Activated CD4-positive, CD25-positive, alpha-beta regulatory T cell (primary cell): ENCODE measurements around the gene CSGALNACT2.

ENCODE experiments used
- DNase-seq, 4 experiments: peaks; one replicate each; lab custom pipeline; 2025; lab: John Stamatoyannopoulos, UW

Gene CSGALNACT2

DNA sequence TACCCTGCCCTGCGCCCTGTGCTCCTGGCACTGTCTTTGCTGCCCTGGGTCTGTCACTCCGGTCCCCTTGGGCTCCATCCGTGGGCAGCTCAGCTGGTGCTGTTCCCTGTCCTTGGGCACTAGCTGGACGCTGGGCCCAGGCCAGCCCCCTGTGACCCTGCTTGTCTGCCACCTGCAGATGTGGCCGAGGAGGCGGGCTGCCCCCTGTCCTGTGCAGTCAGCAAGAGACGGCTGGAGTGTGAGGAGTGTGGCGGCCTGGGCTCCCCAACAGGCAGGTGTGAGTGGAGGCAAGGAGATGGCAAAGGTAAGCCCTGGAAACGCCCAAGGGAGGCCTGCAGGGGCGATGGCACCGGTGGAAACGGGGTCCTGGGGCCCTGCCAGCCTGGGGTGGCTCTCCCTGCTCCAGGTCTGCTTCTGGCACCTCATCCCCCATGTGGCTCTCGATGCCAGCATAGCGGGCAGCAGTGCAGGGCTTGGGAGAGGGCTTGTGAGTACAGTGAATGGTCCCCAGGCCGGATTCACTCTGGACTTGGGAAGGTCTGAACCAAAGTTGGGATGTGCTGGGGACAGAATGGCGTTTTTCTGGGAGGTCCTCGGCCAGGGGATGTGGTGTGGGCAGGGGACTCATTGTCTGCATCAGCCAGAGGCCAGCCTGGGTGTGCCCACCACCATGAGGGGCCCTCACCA lies 26.2 kb upstream of the CSGALNACT2 start:
- no peak for DNase-seq

DNA sequence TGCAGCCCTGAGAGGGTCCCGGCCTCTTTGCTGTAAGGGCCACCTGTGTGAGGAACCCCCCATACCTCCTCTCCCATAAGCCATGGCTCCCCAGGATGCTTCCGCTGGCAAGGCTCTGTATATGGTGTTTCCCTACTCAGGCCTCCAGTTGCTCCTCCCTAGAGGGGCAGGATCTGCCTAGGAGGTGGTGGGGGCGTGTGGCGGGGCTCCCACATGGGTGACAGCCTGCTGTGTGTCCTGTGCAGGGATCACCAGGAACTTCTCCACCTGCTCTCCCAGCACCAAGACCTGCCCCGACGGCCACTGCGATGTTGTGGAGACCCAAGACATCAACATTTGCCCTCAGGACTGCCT lies 25.7 kb upstream of the CSGALNACT2 start:
- no peak for DNase-seq

DNA sequence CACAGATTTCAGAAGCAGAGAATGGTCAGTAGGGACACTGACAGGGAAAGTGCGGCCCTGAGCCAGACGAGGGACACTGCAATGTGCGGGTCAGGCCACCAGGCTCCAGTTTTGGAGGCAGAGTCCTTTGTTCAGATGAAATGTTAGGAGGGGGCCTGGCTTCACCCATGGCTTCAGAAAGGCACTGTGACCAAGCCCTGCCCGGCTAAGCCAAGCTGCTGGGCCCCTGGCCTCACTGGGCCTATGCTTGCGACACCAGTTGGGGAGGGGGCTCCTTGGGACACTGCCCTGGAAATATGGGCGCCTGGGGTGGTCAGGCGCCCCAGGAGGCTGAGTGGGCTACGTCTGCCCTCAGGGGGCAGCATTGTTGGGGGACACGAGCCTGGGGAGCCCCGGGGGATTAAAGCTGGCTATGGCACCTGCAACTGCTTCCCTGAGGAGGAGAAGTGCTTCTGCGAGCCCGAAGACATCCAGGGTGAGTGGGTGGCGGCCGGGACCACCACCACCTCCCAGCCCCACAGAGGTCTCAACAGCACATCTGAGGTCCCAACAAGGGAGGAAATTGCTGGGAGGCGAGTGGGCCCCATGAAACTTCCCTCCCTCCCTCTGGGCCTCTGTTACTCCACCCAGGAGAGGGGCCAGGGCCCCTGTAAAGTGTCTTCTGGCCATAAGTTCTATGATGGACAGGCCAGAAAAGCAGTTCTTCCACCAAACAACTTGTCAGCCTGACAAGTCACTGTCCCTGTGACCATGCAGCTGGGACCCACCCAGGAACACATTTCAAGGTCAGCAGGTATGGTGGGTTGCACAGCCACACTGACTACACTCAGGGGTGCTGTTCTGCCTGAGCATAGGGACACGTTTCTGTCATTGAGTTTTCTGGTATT lies 24.8 kb upstream of the CSGALNACT2 start:
- DNase-seq, result no peak

- DNase-seq, result no peak
Observed at GRCh38 chr10:43114088-43114742, 24.0 kb upstream of the CSGALNACT2 start.

GRCh38 chr10:43114743-43115611 lies 23.3 kb upstream of the CSGALNACT2 start:
- no peak for DNase-seq

DNA sequence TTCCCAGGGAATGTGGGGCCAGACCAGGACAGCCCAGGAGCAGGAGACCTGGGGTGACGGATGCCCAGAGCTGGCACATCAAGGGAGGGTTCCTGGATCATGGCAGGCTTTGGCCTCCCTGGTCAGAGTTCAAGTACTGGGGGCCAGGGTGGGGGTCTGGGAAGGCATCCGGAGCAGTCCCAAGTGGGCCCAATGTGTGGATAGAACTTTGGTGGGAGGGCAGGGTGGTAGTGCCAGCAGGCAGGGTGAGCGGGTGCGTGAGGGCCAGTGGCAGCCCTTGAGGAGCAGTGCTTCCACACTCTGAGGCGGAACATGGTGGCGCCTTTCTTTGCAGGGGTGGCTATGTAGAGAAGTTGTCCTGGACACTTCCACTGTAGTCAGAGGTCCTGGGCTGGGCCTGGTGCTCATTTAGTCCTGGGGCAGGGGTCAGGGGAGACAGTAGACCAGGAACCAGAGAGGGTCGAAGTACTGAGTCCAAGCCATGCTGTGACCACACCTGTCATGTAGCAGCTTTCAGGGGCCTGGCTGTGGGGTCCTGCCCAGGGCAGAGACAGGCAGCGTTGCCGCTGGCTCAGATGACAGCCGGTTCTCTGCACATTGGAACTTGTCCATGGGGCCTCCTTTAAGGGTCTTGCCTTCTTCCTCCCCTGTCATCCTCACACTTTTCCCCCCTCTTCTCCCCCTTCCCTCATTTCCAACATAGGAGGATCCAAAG lies 22.2 kb upstream of the CSGALNACT2 start:
- no peak for DNase-seq

DNA sequence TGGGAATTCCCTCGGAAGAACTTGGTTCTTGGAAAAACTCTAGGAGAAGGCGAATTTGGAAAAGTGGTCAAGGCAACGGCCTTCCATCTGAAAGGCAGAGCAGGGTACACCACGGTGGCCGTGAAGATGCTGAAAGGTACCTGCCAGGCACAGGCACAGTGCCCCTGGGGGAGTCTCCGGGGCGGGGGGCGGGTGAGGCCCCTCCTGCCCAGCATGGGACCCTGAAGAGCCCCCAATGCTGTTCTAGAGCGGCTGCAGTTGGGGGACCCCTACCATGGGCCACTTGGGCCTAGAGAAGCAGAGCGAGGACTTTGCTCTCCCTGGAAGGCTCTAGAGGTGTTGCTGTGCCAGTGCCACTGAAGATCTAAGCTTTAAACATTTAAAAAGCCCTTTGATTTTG lies 21.6 kb upstream of the CSGALNACT2 start:
- DNase-seq, result no peak

DNA sequence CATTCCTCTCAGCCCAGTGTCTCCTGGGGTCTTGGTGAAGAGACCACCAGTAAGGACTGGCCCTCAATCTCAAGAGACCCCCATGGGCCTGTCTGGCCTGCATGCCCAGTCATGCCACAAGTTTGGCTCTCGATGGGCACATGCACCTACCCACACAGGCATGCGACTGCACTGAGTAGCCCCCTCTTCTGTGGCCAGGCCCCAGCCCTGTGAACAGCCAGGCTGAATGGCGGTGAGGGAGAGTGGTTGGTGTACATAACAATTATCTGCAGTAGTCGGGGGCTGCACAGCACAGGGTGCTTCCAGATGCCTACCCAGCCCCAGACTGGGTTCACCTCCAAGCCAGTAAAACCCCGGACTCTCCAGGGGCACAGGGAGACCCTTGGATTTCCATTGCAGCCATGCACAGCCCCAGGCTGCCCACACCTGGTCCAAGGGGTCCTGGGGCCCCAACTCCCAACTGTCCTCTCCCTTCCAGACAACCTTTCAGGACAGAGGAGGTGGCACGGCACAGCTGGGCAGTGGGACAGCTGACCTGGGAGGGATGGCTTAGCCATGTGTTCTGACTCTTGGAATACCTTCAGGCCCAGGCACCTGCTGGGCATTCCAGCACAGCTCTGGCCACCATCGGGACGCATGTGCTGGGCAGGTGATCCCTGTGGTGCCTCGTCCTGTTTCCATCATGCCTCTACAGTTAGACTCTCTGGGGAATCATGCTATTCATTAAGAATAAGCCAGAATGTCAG lies 21.0 kb upstream of the CSGALNACT2 start:
- DNase-seq, result no peak

GRCh38 chr10:43117777-43118583 lies 20.3 kb upstream of the CSGALNACT2 start:
- DNase-seq, result no peak

DNA sequence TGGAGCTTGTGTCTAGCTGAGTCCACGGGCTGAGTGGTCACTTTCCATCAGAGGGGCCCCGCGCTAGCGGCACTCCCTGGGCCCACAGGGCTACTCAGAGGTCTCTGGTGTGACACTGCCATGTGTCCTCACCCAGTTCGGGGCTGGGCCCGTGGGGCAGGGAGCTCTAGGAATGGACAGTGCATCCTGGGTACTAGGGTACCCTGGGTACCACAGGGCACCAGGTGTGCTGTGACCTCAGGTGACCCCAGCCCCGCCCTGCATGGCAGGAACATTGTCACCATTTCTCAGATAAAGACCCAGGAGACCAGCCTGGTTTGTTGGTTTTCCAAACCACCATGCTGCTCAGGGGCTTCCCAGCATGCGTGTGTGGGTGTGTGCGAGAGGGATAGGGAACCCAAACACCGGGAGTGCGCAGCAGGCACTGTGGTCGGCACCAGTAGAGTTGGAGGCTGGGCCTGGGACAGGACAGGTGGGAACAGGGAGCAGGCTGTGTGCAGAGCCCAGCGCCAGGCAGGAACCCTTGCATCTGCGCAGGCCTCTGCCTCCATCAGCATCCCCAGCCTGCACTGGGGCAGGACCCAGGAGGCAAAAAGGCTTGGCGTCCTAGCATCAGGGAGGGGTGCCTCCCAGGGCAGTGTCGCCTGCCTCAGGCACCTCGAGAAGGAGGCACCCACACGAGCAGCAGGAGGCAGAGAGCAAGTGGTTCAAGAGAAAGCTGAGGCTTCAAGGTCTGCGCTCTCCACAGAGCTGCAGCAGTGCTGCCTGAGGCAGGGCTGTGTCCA lies 19.4 kb upstream of the CSGALNACT2 start:
- no peak for DNase-seq

DNA sequence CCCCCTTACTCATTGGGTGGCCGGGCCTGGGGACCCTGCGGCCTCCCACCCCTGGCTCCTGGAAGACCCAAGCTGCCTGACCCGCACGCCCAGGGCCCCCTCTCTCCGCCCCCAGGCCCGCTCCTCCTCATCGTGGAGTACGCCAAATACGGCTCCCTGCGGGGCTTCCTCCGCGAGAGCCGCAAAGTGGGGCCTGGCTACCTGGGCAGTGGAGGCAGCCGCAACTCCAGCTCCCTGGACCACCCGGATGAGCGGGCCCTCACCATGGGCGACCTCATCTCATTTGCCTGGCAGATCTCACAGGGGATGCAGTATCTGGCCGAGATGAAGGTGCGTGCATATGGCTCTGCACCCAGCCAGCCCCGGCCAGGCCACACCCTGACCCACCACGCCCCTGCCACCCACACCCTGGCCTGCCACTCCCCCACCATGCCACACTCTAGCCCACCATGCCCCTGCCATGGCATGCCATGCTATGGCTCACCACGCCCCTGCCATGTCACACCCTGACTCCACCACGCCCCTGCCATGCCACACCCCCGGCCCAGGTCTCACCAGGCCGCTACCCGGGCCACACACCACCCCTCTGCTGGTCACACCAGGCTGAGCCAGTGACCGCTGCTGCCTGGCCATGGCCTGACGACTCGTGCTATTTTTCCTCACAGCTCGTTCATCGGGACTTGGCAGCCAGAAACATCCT lies 18.7 kb upstream of the CSGALNACT2 start:
- no peak for DNase-seq

- DNase-seq, result no peak
Observed at GRCh38 chr10:43120116-43120928, 17.9 kb upstream of the CSGALNACT2 start.

- DNase-seq, result peak in 3 of 4 experiments; percentile 14 to 33 (median 24)
Observed at GRCh38 chr10:43120929-43121314, 17.3 kb upstream of the CSGALNACT2 start.

DNA sequence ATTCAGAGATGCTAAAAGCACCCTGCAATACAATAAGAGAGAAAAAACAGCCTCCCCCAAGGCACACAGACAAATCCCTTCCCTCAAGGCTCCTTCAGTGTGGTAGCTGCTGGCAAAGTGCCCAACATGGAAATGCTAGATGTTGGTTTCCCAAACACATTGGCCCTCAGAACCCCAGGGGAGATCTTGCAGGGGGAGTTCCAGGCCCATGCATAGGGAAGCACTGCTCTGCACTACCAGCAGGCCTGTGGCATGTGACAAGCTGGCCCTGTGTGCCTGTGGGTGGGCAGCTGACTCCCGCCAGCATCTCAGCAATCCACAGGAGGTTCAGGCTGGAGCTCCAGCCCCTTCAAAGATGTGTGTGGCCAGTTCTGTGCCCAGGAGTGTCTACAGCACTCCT lies 16.8 kb upstream of the CSGALNACT2 start:
- DNase-seq, result no peak

- no peak for DNase-seq
Observed at GRCh38 chr10:43122096-43122495, 16.1 kb upstream of the CSGALNACT2 start.

DNA sequence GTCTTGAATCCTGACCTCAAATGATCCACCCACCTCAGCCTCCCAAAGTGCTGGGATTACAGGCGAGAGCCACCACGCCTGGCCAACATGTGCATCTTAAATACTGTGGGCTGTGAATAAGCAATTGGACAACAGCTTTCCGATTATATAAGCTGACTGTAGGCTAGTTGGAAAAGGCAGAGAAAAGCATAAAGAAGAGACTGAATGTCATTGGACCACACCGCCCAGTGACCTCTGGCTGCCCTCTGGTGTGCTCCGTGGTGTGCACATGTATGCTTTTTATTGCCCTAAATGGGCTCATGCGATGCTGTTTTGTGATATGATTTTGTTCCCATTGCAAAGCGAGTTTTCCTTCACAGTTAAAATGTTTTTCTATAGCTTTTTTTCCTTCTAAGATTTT lies 15.4 kb upstream of the CSGALNACT2 start:
- DNase-seq, result no peak

DNA sequence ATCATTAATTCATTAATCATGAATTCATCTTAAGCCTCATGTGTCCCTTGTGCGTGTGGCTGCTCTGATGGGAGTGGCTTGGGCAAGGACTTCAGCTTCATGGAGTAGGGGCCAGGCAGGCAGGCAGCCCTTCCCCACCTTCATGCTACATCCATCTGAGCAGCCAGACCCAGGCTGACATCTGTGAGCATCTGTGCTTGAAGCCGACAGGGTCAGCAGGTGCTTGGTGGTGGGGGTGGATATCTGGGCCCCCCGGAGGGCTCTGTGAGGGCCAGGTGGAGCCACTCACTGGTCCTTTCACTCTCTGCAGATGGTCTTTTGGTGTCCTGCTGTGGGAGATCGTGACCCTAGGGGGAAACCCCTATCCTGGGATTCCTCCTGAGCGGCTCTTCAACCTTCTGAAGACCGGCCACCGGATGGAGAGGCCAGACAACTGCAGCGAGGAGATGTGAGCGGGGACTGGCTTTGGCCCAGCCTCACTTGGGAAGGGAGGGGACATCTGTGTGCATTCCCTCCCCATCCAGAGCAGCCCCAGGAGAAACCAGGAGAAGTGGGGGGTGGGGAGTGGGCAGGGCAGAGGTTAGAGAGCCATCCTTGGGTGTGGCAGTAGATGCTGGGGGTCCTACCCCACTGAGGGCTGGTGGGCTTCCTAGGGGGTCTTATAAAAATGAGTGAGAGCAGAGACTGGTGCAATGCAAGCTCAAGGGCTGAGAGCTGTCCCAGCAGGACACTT lies 14.7 kb upstream of the CSGALNACT2 start:
- DNase-seq, result no peak
